Measurements from ENCODE around the gene KCNN3.

Gene KCNN3

GRCh38 chr1:154829062-154829461 is 41.0 kb downstream of the KCNN3 start:
- H3K4me3 ChIP-seq (ENCODE audit: low read depth, low read length), result no peak overlapping the region
- TF ChIP-seq CTCF (conservative IDR thresholded peaks at IDR 0.05; ENCODE audit: low read depth, low read length), result no peak
- no peak for DNase-seq (ENCODE audit: low read depth)

DNA sequence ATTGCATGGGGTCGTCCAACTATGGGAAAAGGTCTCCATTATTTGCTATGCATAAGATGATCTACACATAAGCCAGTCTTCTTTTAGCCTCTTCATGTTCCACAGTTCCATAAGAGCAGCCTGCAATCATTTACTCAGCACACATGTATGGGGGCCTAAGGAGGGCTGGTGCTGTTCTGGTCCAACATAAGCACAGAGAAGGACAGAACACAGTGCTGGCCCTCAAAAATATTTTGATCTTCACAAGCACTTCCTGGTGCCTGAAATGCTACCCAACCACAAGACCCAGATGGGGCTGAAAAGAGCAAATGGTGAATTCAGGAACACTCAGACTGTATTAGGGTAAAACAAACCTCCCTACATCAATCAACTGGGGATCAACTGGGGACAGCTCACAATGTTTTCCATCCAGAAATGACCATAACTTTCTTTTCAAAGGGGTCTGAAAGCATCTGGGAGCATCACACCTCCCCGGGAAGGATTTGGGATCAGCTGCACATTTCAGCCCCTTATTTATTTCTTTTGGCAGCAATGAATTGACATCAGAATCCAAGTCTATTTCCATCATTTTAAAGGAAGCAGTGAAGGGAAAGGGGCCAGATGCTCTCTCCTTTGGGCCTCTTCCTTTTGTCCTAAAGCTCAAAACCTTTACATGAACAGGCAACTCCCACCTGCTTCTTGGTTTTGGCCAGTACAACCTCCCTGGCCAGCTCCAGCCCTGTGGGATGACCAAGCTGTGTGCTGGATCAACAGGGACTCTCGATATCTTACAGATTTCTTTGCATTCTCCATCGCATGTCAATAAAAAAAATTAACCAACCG is 45.7 kb downstream of the KCNN3 start:
- no peak for DNase-seq (ENCODE audit: low read depth)
- no peak overlapping the region for H3K4me3 ChIP-seq (ENCODE audit: low read depth, low read length)
- no peak for TF ChIP-seq CTCF (conservative IDR thresholded peaks at IDR 0.05; ENCODE audit: low read depth, low read length)

- no peak for DNase-seq (ENCODE audit: low read depth)
- no peak overlapping the region for H3K4me3 ChIP-seq (ENCODE audit: low read depth, low read length)
- no peak for TF ChIP-seq CTCF (conservative IDR thresholded peaks at IDR 0.05; ENCODE audit: low read depth, low read length)
Measured at GRCh38 chr1:154822717-154823116, 47.4 kb downstream of the KCNN3 start.

DNA sequence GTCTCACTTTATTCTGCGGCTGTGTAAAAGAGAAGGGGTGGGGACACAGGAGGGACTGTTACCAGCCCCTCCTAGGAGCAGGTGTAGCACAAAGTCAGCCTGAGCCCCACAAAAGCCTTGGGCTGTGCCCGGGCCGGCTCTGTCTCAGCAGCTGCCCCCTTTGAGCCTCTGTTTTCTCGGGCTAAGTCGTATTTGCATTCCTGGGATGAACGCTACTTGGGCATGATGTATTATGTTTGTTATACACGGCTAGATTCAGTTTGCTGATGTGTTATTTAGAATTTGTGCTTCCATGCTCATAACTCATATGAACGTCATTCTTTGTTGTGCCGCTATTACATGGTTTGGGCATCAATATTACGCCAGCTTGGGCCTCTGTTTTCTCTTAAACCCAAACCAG is 47.8 kb downstream of the KCNN3 start:
- DNase-seq (ENCODE audit: low read depth), result no peak
- TF ChIP-seq CTCF (conservative IDR thresholded peaks at IDR 0.05; ENCODE audit: low read depth, low read length), result no peak
- no peak overlapping the region for H3K4me3 ChIP-seq (ENCODE audit: low read depth, low read length)

- TF ChIP-seq CTCF (conservative IDR thresholded peaks at IDR 0.05; ENCODE audit: low read depth, low read length), result no peak
- no peak overlapping the region for H3K4me3 ChIP-seq (ENCODE audit: low read depth, low read length)
- no peak for DNase-seq (ENCODE audit: low read depth)
Measured at GRCh38 chr1:154821083-154821482, 49.0 kb downstream of the KCNN3 start.

- H3K4me3 ChIP-seq (ENCODE audit: low read depth, low read length), result no peak overlapping the region
- DNase-seq (ENCODE audit: low read depth), result no peak
- no peak for TF ChIP-seq CTCF (conservative IDR thresholded peaks at IDR 0.05; ENCODE audit: low read depth, low read length)
Measured at GRCh38 chr1:154820646-154821045, 49.4 kb downstream of the KCNN3 start.

Measured in choroid plexus epithelial cell (primary cell).